HG03469 (cell line): ENCODE data around the gene TMEM253.
A peak's percentile ranks its signal among the peaks of the same experiment; 100 is the strongest.

Source experiments
- ATAC-seq: cut with Tn5 transposase; IDR thresholded peaks from one replicate; pipeline ENCODE4 v1.9.1; 2021; ENCODE audit warnings: mild to moderate bottlenecking, moderate library complexity, moderate number of reproducible peaks; ENCODE audit not compliant: unreplicated experiment

Gene TMEM253

GRCh38 chr14:21103710-21104447, 3.0 kb downstream of the TMEM253 start:
- ATAC-seq, result peak; percentile 81

GRCh38 chr14:21104448-21105060, 3.7 kb downstream of the TMEM253 start:
- peak; percentile 22 for ATAC-seq

- ATAC-seq, result no peak
Observed at GRCh38 chr14:21105095-21105494, 4.2 kb downstream of the TMEM253 start.

- ATAC-seq, result no peak
Observed at GRCh38 chr14:21106176-21106497, 5.3 kb downstream of the TMEM253 start.

GRCh38 chr14:21106498-21107282, 5.8 kb downstream of the TMEM253 start:
- ATAC-seq, result no peak

- no peak for ATAC-seq
Observed at GRCh38 chr14:21107283-21107800, 6.5 kb downstream of the TMEM253 start.

- no peak for ATAC-seq
Observed at GRCh38 chr14:21108791-21109190, 7.9 kb downstream of the TMEM253 start.

GRCh38 chr14:21109377-21110138, 8.7 kb downstream of the TMEM253 start:
- ATAC-seq, result no peak

- ATAC-seq, result no peak
Observed at GRCh38 chr14:21112255-21112654, 11.4 kb downstream of the TMEM253 start.

- ATAC-seq, result no peak
Observed at GRCh38 chr14:21113369-21113768, 12.5 kb downstream of the TMEM253 start.

- ATAC-seq, result no peak
Observed at GRCh38 chr14:21118933-21119332, 18.1 kb downstream of the TMEM253 start.

- no peak for ATAC-seq
Observed at GRCh38 chr14:21120686-21121085, 19.8 kb downstream of the TMEM253 start.

- ATAC-seq, result no peak
Observed at GRCh38 chr14:21121122-21121521, 20.3 kb downstream of the TMEM253 start.

GRCh38 chr14:21123429-21123828, 22.6 kb downstream of the TMEM253 start:
- no peak for ATAC-seq

GRCh38 chr14:21133901-21134300, 33.0 kb downstream of the TMEM253 start:
- no peak for ATAC-seq

- no peak for ATAC-seq
Observed at GRCh38 chr14:21136024-21136423, 35.2 kb downstream of the TMEM253 start.

- ATAC-seq, result no peak
Observed at GRCh38 chr14:21142357-21142756, 41.5 kb downstream of the TMEM253 start.

- ATAC-seq, result no peak
Observed at GRCh38 chr14:21145437-21145836, 44.6 kb downstream of the TMEM253 start.

- no peak for ATAC-seq
Observed at GRCh38 chr14:21149641-21150367, 48.9 kb downstream of the TMEM253 start.
